ENCODE measurements around the gene MFNG.

The MFNG gene

GRCh38 chr22:37491559-37492427 lies 5.6 kb upstream of the MFNG start:
- H3K4me3 ChIP-seq (ENCODE audit: low read depth, low read length) = no peak overlapping the region
- TF ChIP-seq, protein P1, sequence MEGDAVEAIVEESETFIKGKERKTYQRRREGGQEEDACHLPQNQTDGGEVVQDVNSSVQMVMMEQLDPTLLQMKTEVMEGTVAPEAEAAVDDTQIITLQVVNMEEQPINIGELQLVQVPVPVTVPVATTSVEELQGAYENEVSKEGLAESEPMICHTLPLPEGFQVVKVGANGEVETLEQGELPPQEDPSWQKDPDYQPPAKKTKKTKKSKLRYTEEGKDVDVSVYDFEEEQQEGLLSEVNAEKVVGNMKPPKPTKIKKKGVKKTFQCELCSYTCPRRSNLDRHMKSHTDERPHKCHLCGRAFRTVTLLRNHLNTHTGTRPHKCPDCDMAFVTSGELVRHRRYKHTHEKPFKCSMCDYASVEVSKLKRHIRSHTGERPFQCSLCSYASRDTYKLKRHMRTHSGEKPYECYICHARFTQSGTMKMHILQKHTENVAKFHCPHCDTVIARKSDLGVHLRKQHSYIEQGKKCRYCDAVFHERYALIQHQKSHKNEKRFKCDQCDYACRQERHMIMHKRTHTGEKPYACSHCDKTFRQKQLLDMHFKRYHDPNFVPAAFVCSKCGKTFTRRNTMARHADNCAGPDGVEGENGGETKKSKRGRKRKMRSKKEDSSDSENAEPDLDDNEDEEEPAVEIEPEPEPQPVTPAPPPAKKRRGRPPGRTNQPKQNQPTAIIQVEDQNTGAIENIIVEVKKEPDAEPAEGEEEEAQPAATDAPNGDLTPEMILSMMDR (IDR thresholded peaks at IDR 0.05; ENCODE audit: borderline replicate concordance, insufficient read depth, low read depth, low read length) = no peak

DNA sequence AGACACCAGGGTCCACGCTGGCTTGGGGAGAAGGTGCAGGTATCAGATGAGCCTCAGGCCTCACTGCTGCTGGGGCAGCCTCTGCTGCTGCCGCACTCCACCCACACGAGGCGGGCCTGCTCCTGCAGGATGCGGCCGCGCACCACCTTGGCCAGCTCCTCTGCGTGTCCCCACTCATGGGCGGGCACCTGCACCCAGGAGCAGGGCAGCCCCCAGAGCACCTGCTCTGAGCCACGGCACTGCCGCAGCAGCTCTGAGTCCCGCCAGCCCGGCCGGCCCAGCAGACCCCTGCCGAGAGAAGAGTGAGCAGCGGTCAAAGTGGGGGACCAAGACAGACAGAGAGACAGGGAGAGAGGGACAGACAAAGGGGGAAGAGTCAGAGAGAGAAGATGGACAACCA lies 4.9 kb upstream of the MFNG start:
- no peak overlapping the region for H3K4me3 ChIP-seq (ENCODE audit: low read depth, low read length)
- TF ChIP-seq, protein P1 (IDR thresholded peaks at IDR 0.05; ENCODE audit: borderline replicate concordance, insufficient read depth, low read depth, low read length) = no peak

GRCh38 chr22:37489983-37490382 lies 3.8 kb upstream of the MFNG start:
- H3K4me3 ChIP-seq (ENCODE audit: low read depth, low read length) = no peak overlapping the region
- TF ChIP-seq, protein P1 (IDR thresholded peaks at IDR 0.05; ENCODE audit: borderline replicate concordance, insufficient read depth, low read depth, low read length) = no peak

DNA sequence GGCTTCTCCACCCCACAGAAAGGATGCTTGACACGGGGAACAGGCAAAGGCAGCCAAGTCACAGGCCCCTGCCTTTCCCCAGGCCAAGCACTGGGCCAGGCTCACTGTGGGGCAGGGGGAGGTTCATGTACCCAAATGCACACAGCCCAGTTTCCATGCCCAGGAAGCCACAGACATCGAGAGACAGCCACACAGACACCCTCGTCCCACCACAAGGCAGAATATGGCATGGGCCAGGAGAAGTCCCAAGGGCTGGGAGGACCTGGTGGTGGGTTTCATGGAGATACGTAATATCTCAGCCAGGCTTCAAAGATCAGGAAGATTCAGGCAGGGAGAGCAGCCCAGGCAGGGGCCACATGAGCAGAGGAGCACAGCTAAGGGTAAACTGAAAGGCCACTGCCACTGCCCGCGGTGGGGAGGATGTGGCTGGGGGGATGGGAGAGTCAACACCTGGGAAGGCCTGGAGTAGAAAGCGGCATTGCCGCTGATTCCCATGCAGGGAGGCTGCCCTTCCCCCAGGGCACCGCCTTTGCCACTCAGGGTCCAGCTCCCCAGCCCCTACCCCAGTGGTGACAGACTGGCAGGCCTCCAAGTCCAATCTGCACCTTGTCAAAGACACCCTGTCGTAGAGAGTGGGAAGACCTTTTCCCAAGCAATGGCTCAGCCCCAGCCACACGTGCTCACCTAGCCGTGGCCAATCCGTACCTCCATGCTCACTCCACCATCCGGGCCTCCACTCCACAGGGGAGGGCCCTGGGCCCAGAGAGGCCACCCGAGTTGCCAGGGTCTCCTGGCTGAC lies 2.4 kb upstream of the MFNG start:
- no peak overlapping the region for H3K4me3 ChIP-seq (ENCODE audit: low read depth, low read length)
- TF ChIP-seq, protein P1 (IDR thresholded peaks at IDR 0.05; ENCODE audit: borderline replicate concordance, insufficient read depth, low read depth, low read length) = no peak

DNA sequence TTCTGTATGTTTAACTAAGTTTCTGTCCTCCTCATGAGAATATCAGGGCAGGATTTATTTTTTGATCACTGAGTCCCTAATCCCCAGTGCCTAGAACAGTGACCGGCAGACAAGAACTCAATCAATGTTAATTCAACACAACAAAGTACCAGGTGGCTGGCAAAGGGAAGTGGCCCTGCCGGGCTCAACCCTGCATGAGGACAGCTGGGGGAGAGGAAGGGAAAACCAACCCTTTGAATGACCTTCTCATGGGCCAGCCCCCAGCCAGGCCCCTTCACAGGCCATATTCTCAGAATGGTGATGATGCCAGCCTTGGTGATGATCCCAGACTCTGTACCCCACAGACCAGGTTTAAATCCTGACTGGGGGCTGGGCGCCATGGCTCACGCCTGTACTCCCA lies 1.4 kb upstream of the MFNG start:
- TF ChIP-seq, protein P1 (IDR thresholded peaks at IDR 0.05; ENCODE audit: borderline replicate concordance, insufficient read depth, low read depth, low read length) = no peak
- no peak overlapping the region for H3K4me3 ChIP-seq (ENCODE audit: low read depth, low read length)

DNA sequence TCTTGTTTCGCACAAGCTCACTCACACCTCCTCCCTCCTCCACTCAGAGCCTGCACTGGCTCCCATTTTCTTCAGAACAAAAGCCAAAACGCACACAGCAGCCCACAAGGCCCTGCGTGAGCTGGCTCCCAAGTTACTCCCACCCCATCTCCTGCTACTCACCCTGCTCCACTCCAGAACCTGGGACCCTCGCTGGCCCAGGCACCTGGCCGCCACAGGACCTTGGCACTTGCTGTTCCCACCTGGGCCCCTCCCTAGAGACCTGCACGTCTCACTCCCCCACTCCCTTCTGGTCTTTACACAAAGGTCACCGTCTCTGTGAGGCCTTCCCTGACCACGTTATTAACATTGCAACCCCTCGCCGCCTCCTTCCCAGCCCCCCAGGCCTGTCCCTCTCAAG lies 945 bp upstream of the MFNG start:
- no peak overlapping the region for H3K4me3 ChIP-seq (ENCODE audit: low read depth, low read length)
- TF ChIP-seq, protein P1 (IDR thresholded peaks at IDR 0.05; ENCODE audit: borderline replicate concordance, insufficient read depth, low read depth, low read length) = no peak

All from GM12875 (cell line).